ENCODE results near the gene ARHGEF4.

ARHGEF4 gene

GRCh38 chr2:130818809-130819208 lies 17.9 kb upstream of the ARHGEF4 start:
- DNase-seq = no peak

DNA sequence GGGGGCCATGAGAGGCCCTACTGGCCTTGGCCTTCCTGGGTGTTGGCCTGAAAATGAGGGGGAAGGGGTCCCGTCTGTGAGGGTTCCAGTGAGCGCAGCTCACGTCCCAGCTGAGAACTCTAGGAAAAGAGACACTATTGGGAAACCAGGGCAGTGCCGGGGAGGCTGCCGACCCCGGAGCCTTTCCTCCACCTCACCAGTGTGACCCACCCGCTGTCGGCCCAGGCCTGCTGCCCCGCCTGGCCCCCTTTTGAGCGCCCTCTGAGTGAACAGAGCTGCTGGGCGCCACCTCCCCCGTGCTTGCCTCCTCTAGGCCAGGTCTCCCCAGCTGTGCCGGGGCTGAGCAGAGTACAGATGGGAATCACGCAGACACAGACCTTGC lies 17.5 kb upstream of the ARHGEF4 start:
- no peak for DNase-seq

DNA sequence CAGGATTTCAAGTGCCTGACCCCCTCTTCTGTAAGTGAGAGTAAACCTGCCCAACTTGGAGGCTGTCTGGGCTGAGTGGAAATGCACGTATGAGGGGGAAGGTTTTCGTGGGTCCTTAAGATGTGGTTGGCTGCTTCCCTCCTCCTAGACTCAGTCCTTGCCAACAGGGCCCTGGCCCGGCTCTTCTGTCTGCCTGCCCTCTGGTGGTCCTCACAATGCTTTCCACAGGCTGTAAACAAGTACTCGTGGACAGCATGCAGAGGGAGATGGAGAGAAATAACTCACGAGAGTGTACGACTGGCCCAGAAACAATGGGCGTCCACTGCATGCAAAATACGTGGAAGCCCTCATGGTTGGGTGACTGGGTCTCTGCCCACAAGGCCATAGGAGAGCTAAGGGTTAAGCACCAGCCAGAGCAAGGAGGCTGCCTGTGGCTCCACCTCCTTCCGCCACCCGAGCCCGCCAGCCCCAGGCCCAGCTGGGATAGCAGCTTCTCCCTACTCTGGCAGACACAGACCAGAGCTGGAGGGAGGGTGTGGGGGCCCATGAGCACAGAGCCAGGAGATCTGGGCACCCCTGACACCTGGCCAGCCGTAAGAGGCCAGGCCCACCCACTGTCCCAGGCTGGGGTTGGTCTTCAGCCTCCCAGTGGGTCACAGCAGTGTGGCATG lies 17.0 kb upstream of the ARHGEF4 start:
- no peak for DNase-seq

DNA sequence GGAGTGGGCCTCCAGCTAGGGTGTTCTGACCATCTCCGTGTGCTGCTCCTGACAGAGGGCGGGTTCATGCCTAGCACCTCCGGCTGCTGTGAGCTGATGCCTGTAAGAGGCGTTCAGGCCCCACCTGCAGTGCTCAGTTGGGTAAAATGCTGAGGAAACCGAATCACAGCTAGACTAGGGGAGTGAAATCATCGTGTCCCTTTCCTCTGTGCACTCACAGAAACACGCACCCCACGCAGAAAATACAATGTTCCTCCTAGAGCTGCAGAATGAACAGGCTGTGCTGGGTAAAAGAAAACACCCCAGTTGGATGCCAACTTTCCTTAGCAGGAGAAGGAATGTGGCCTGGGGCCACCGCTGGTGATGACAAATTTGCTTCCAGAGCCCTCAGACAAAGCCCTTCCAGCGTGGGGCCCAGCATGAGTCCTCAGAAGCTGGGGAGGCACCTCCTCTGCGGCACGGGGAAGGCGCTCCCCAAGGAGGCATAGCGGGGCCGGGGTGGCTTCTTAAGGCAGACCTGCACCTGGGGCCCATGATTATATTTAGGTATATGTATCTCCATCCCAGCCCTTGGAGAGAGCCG lies 16.3 kb upstream of the ARHGEF4 start:
- DNase-seq = no peak

DNA sequence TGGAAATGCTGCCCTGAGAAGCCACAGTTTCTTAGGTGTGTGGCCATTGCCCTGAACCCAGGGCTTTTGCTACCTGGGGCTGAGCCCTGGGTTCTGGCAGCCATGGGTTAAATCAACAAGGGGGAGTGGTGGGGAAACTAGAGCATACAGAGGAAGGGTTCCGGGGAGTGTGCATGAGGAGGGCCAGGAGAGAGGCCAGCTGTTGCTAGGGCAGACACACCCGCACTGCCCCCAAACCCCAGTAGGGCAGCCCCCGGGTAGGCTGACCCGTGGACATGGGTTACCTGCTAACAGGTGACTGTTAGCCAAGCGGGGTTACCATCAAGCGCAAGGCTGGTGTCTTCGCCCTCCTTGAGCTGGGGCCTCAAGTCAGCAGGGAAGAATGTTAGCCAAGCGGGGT lies 14.8 kb upstream of the ARHGEF4 start:
- no peak for DNase-seq

GRCh38 chr2:130822766-130823165 lies 13.9 kb upstream of the ARHGEF4 start:
- DNase-seq = no peak

DNA sequence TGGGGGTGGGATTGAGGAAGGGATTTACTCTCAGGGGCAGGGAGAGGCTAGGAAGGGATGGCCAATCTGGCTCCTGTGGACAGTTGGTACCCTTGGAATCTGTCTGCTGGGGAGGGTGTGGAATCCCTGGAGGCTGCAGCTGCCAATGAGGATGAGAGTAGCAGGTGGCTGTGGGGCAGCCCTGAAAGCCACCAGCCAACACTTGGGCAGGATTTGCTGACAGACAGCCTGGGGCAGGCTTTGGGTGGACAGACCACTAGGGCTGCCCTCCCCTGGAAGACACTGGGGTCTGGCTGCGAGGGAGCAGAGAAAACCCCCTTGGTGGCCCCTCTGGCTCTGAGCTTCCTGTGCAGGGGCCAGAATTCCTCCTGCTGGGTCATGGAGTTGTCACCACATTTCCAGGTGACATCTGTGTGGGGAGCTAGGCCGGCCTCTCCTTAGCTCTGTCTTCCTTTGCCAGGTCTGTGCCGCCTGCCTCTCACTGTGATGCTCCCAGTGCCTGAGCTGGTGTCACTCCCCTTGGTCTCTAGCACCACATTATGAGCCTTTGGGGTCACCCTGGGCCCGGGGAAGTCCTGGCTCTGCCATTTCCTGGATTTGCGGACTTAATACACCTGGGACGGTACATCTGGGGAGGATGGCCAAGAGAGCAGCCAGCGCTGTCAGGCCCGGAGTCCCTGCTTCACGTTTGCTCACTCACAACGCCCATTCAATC lies 13.4 kb upstream of the ARHGEF4 start:
- DNase-seq = no peak

GRCh38 chr2:130823886-130824491 lies 12.7 kb upstream of the ARHGEF4 start:
- DNase-seq = no peak

GRCh38 chr2:130824492-130825061 lies 12.1 kb upstream of the ARHGEF4 start:
- DNase-seq = peak; percentile 87 to 95 (median 89)

DNA sequence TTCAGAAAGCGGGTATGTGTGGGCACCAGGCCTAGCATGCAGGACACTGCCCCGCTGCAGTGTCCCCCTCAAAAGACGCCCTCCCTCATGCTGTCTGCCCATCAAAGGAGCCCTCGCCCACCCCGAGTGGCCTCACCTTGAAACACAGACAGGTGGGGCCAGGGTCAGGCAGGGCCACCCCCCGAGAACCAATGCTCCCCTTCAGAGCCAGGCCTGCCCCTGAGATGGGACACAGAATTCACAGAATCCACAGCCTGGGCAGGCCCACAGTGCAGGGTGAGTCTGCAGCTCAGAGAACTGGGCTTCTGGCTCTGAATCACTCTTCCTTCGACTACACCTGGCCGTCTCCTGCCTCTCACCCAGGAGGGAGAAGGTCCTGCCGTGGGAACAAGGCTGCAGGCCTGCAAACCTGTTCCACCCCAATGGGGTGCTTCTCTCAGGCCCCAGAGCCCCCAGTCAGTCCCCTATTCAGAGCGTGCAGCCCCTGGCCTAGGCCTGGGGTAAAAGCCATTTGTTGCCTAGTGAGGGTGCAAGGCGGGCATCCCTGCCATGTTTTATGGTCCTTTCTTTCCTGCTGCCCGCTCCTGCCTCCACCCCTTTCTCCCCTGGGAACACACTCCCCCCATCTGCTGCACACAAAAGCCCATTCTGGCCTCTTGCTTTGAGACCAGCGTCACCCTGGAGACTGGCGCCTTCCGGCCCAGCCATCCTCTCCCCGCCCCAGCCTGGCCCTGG lies 11.3 kb upstream of the ARHGEF4 start:
- no peak for DNase-seq

DNA sequence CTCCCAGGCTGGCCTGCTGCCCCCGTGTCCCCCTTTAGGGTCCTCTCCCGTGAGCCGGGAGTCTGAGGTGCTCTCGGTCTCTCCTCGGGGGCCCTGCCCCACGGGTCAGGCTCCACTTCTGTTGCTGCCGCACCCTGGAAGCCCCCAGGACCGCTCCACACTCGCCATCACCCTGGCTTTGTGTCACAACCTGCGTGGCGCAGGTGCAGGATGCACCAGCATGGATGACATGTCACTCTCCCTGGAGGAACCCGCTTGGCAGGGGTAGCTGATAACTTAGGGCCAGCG lies 10.8 kb upstream of the ARHGEF4 start:
- DNase-seq = no peak

GRCh38 chr2:130826419-130826818 lies 10.3 kb upstream of the ARHGEF4 start:
- DNase-seq = no peak

DNA sequence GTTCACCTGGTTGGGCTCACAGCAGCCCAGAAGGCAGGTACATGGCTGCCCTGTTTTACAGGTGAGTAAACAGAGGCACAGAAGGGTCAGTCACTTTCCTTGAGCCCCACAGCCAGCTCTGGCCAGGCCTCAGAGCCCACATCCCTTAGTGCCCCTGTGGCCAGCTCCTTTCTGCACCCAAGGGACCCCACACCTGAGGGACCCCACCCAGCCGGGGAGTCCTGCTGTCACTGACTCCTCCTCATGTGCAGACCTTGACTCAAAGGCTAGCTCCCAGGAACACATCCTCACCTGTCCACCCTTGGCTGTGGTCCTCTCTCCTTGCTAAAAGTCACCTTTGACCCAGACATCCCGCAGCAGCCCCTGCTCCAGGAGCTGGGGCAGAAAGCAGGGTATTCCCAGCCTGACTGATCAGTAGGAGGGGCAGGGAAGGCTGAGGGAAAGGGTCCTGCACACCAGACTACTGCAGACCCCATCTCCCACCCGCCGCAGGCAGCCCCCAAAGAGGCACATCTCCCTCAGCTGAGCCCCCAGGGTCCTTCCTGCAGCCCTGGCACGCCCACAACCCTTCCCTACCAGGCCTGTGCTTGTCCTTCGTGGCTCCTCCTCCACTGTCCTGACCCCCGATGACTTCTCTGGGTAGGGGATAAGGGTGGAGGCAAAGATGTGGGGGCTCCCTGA lies 9.8 kb upstream of the ARHGEF4 start:
- no peak for DNase-seq

DNA sequence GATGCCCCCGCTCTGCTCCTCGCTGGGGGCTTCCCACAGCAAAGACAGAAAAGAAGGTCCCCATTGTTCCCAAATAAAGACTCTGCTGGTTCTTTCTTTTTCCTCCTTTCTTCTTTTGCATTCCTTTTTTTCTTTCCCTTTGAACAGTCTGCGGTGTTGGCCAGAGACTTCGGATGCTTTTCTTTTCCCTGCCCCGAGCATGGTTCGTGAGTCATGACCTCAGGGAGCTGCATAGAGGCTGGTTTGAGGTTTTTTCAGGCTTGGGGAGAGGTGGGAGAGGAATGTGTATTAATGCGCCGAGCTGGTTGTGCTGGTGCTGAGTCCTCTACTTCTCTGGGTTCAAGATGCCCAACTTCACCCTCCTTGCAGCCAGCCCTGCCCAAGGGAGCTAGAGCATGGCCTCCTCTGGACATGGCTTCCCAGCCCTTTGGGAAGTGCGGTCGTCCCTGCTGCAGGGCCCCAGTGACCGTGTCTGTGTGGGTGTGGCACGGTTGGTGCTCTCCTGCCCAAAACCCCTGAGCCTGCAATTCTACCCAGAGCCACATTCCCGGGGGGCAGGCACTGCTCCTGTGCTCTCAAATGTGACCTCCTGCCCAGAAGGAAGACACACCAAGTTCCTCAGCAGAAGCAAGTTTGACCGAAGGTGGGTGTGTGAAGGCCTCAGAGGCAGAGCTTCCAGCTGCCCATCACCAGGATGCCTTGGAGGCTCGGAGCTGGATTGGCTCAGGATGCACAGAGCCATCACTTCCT lies 9.0 kb upstream of the ARHGEF4 start:
- no peak for DNase-seq

DNA sequence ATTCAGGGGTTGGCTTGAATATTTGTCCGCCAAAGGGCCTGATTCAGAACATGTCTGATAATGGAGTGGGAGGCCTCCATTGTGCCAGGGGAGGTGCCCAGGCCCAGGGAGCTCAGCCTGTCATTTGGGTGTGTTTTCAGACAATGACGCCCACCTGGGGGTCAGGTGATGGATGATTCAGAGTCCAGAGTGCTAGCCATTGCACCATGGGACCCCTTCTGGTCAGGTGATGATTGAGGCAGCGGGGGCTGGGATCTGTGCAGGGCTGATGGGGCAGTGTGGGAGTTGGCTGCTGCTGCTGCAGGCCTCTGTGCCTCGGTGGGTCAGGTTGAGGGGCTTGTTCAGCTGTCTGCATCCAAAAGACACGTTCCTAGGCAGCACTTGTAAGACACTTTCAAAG lies 8.3 kb upstream of the ARHGEF4 start:
- DNase-seq = peak in 2 of 3 donors; percentile 2 to 22

DNA sequence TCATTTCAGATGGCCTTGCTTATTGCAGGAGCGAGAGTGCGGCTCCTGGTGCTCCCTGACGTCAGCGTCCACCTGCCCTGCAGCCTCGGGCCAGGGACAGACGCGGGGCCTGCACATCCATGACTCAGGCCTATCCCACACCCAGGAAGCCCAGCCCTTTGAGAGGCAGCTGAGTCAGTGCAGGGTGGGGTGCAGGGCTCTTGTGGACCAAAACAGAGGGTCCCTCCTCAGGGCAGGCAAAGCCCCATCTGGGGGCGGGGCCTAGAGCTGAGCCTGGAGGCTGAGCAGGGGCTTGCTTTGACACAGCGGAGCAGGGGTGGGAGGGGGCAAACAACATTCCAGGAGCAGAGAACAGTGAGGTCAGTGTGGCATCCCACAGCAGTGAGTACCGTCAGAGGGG lies 7.7 kb upstream of the ARHGEF4 start:
- no peak for DNase-seq

- no peak for DNase-seq
These were observed 6.2 kb upstream of the ARHGEF4 start for GRCh38 chr2:130830538-130830937.

- no peak for DNase-seq
These were observed 5.4 kb upstream of the ARHGEF4 start for GRCh38 chr2:130831356-130831755.

GRCh38 chr2:130832296-130832940 lies 4.3 kb upstream of the ARHGEF4 start:
- no peak for DNase-seq

- DNase-seq = peak in 2 of 3 donors; percentile 4 to 17
These were observed 2.4 kb upstream of the ARHGEF4 start for GRCh38 chr2:130834091-130834930.
